SH-SY5Y (cell line): ENCODE results near the gene GJA9.

ENCODE experiments used
- GATA2 ChIP-seq: IDR thresholded peaks from 2 replicates; pipeline ENCODE4 v1.6.1; 2011; ENCODE audit warnings: mild to moderate bottlenecking, low read depth, low read length
- GATA3 ChIP-seq: IDR thresholded peaks from 2 replicates; pipeline ENCODE4 v1.6.1; 2011; ENCODE audit warnings: low read depth, mild to moderate bottlenecking, low read length, moderate library complexity

GJA9 gene

DNA sequence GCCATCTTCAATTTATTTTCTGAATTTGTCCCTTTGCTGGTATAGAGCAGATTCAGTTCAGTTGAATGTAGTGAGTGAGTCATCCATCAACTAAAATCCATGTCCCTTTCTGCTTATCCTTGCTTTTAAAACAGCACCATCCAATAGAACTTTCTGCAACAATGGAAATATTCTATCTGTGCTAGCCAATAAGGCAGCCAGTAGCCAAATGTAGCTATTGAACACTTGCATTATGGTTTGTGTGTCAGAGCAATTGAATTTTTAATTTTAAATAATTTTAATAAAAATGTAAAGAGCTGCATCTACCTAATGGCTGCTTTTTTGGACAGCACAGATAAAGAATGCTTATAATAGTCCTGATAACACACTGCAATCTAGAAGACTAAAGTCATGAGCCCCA is at the start of gene GJA9:
TSS of gene GJA9 (minus strand) at position 101 of the 400 bp plus-strand sequence. CDS start 5,489 bp downstream, outside the sequence.
- TF ChIP-seq GATA3, result no peak
- no peak for TF ChIP-seq GATA2

DNA sequence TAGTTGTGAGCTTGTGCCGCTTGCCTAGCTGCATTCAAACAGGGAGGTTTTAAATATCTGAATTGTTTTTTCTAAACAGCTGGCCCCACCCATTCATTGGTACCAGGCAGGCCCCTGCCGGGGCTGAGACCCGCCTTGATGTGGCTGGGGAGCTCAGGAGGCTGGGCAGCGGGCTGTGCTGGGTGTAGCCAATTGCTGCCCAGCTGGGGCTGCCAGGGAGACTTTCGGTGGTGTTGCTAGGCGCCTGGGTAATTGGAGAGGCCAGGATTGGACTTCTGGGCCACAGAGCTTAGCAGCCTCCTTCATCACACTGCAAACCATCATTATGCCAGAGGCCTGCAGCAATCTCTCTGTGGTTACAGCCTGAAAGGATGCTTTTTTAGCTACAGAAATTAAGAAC is 48.1 kb upstream of the GJA9 start:
- no peak for TF ChIP-seq GATA2
- no peak for TF ChIP-seq GATA3

DNA sequence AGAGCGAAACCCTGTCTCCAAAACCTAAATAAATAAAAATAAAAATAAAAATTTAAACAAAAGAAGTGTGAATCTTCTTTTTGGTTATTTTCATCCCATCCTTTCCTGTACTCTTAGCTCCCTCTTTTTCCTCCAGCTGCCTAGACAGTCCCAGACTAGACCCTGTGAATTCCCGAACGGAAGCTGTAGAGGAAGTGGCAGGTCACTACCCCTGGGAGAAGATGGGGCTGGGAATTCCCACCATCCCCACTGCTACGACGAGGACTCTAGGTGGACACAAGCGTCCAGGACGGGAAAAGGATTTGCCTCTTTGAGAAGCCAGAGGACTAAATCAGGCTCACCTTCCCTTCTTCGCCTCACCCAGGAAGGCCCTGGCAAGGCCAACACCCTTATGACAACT is 47.7 kb upstream of the GJA9 start:
- TF ChIP-seq GATA2 (no peak), GATA3 (no peak)

DNA sequence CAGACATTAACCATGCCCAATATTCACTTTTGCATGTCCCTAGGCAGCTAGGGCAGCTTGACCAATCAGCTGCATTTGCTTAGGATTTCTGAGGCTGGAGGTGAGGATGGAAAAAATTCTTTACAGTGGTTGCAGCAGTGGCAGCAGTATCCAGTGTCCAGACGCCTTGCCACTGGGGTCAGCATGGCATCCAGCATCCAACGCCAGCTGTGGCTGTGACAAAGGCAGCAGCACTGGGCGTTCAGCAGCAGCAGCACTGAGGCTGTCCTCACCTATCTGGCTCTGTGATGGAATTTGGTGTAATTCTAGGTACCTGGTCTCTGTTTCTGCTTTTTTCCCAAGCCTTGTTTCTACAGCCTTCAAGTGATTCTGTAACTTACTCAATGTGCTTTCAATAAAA is 44.7 kb upstream of the GJA9 start:
- no peak for TF ChIP-seq GATA3
- TF ChIP-seq GATA2, result no peak

DNA sequence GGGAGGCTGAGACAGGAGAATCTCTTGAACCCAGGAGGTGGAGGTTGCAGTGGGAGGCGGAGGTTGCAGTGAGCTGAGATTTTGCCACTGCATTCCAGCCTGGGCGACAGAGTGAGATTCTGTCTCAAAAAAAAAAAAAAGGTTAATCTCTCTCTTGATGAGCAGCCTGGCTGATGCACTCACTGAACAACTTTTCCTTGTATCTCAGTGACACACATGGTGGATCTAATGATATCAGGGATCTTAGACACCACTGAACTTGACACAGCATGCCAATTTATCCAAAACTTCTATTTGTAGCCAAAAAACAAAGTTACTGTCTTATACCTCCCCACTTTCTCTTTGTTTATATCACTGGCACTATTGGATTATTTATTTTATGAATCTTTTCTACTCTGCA is 44.0 kb upstream of the GJA9 start:
- TF ChIP-seq GATA2 (no peak), GATA3 (no peak)

DNA sequence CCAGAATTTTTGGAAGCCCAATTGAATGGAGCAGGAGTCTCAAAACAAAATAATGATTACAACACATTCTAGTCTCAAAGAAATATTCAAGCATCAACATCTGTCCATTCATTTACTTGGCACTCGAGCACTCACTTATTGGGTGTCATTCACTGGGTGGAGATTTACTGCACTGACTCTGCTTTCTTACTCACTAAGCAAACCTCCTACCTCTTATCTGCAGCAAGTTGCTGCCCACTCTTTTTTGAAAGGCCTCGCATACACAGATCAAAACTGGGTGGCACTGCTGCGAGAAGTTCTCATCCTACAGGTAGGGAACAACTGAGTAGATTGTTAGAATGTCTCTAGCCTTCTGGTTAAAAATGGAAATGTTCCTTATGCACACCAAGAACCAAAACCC is 42.2 kb upstream of the GJA9 start:
- TF ChIP-seq GATA2 (no peak), GATA3 (no peak)

DNA sequence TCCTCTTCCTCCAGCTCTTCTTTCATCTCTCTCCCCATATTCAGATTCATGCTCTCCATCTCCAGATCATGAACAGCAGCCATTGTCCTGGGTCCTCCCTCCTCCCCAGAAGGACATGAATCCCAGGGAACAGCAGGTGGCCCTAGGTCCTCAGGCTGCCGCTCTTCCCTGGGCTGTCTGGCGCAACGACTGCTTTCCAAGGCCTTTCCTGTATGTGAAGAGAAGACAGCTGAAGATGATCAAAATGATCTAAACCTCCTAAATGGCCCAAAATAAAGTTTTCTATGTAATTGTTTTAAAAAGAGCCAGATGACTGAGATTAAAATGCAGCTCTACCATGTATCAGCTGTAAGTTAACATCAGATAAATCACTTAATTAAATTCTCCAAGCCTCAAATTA is 37.7 kb upstream of the GJA9 start:
- TF ChIP-seq GATA2 (no peak), GATA3 (peak; percentile 15; the same call in 1 of the 2 replicates)

DNA sequence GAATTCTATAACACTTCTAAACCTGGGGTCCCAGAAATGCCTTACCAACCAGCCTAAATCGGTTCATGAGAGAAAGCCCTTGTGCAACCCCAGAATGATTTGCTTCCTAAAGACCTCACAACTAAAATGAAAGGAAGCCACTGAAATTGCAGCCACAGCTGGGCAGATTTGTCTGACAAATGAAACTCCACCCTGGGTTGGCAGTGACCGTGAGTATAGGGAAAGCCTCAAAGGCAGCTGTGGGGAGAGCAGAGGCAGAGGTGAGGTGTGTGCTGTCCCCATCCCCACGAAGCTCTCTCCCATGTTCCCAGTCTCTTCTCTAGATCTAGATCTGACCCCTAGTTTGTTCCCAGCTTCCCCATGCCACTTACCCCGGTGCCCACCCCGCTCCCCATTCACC is 37.2 kb upstream of the GJA9 start:
- TF ChIP-seq GATA3 (no peak), GATA2 (no peak)

DNA sequence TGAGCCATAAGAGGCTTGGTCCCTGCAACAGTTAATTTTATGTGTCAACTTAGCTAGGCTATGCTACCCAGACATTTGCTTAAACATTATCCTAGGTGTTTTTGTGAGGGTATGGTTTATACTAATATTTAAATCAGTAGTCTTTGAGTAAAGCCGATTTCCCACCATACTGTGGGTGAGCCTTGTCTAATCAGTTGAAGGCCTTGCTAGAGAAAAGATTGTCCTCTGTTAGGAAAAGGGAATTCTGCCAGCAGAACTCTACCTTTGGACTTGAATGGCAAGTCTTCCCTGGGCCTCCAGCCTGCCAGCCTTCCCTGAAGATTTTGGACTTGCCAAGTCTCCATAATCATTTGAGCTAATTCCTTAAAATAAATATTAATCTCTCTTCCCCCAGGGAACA is 36.4 kb upstream of the GJA9 start:
- TF ChIP-seq GATA3 (no peak), GATA2 (no peak)

DNA sequence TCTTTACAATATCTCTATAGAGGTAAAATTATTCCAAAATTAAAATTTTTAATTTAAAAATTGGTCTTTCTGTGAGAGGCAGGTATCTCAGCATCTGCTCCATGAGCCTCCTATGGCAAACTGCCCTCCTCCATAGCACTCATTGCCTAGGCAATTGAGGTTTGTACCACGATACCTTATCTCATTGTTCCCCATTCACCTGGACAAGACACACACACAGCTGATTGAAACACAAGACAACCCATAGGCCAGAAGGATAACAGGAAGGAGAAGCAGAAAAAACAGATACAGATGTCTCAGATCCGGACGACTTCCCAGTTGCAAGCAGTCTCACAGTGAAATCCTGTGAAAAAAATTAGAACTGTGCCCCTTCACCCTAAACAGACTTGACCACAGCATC is 36.0 kb upstream of the GJA9 start:
- TF ChIP-seq GATA2, result no peak
- TF ChIP-seq GATA3, result no peak

DNA sequence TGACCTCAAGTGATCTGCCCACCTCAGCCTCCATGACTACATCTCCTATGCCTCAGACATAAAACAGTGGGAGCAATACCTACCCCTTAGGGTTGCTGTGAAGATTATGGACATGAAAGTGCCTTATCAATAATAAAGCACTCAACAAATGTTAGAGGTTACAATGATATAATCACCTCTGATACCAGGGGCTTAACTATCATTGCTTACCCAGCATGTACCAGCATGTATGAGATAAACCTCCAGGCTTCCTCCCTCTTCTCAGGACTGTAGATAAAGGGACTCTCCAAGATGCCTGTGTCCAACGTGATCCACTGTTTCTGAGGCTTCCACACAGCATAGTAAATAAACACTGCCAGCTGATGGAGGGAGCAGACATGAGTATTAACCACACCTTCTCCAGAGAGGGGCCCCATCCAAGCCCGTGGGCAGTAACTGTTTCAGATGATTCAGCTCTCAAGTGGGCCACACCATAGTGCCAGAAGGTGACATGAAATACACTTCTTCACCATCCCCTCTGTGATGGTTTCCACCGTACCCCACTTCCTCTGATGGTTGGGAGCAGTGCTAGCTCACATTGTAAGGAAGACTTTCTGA is 34.1 kb upstream of the GJA9 start:
- no peak for TF ChIP-seq GATA2
- no peak for TF ChIP-seq GATA3

DNA sequence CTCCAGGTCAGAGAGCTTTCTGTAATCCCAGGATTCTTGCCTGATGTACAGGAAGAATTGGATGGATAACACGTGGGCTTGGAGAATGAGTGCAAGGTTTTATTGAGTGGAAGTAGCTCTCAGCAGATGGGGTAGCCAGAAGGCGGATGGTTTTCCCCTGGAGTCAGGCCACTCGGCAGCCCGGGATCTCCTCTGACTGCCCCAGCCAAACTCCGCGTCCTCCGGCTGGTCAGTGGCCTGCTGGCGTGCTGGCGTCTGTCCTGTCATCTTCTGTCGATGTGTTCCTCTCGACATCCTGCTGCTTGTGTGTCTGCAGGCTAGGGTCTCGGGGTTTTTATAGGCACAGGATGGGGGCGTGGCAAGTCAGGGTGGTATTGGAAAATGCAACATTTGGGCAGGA is 27.4 kb upstream of the GJA9 start:
- TF ChIP-seq GATA3 (no peak), GATA2 (no peak)

DNA sequence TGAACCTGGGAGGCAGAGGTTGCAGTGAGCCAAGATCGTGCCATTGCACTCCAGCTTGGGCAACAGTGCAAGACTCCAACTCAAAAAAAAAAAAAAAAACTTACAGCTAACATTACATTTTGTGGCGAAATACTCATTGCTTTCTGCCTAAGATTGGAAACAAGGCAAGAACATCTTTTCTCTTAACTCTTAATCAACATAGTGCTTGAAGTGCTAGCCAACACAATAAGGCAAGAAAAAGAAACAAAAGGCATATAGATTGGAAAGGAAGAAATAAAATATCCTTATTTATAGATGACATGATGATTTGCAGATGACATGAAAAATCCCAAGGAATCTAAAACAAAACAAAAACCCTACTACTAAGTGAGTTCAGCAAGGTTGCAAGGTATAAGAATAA is 24.6 kb upstream of the GJA9 start:
- TF ChIP-seq GATA3 (no peak), GATA2 (no peak)

DNA sequence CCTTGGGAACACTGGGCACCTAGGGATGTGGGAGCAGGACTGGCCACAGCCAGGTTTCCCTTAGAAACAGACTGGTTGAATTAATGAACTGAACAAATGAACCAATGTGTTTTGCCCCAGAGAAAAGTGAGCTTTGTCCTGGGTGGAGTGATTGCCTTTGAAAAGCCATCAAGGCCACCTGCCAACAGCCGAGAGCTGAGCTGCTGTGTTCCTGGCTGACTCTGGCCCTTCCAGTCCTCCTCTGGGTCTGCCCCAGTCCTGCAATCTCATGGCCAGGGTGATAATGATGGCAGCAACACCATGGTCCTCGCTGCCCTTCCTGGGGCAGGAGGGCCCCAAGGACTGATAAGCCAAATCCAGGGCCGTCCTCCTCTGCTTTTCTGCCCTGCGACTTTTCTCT is 18.2 kb upstream of the GJA9 start:
- TF ChIP-seq GATA3, result no peak
- TF ChIP-seq GATA2, result no peak

DNA sequence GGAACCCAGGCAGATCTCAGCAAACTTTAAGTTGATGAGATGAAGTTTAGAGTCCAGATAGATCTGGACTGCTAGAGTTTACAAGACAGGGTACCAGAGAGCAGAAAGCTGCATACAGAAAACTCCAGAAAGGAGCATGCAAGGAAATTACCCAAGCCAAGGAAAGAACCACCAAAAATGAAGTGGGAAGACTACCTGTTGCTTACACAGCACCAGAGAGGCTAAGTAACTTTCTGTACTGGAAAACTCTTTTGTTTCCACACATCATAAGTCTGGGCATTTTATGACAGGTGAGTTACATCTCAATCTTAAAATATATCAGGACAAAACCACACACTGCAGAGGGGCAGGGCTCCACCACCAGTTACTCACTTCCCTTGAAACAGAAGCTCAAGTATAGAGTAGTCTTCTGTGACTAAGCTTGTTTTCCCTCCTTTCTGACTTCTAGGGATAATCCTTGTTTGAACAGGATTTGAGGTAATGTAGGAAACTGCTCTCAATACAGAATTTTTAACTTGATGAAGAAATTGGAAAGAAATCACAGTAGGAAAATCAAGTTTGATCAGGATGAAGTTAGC is 17.4 kb upstream of the GJA9 start:
- TF ChIP-seq GATA2, result no peak
- TF ChIP-seq GATA3, result no peak

DNA sequence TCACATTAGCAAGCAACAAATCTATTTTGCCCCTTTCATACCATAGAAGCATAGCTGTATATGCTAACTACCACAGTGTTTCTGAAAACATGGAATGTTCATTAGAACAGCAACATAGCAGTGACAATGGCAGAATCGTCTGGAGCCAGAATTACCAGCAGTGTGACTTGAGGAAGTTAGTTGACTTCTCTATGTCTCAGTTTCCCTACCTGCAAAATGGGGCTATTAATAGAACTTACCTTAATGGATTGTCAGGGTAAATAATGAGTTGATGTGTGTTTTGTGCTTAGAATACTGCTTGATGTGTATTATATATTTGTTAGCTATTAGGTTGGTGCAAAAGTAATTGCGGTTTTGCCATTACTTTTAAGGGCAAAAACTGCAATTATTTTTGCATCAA is 14.8 kb upstream of the GJA9 start:
- no peak for TF ChIP-seq GATA3
- no peak for TF ChIP-seq GATA2

DNA sequence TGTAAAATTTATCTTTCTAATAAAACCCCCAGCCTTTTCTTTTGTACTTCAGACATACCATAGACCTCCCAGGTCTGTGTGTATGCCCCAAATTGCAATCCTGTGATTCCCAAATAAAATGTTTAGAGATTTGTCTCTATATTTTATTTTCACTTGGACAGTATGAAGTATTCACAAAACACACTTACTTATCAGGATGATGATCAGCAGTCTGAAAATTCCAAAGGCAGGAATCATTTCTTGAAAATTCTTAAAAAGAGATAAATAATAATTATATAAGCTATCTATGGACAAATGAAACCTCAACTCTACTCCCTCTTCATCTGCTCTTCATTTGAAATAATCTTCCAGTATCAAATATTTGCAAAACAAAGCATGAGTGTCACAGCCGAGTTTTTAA is 11.6 kb upstream of the GJA9 start:
- TF ChIP-seq GATA3 (no peak), GATA2 (no peak)

DNA sequence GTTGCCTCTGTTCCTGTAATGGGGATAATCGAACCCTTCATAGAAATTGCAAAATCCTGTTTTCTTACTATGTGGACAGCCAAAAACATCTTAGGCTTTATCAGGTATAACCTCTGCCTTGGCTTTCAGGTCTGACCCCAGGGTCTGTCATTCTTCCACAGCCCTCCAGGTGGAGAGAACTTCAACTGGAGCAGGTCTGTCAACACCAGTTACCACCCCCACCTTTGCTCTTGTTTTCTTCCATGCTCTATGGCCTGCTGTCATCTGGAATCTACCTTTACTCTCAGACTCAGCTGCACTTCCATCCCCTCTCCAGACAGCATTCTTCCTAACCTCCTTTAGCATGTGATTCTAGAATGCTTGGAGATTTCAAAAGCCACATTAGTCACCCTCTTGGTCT is 10.4 kb upstream of the GJA9 start:
- TF ChIP-seq GATA2, result no peak
- TF ChIP-seq GATA3, result no peak
